ENCODE results near the gene TULP4.

- TF ChIP-seq CTCF (conservative IDR thresholded peaks at IDR 0.05 in 1 of 2, IDR thresholded peaks at IDR 0.05 in 1 of 2; ENCODE audit: extremely low read depth in 1 of 2, insufficient read depth in 1 of 2, low read depth in 1 of 2, low read length in 2 of 2) (no peak), EZH2 (IDR thresholded peaks at IDR 0.05; ENCODE audit: borderline replicate concordance, low read length) (no peak)
These were observed 2.5 kb downstream of the TULP4 start for GRCh38 chr6:158314737-158315136.
